LHCN-M2 (cell line): ENCODE measurements around the gene MYZAP. TPM values are rescaled to one million over a fixed set of nuclear protein-coding genes. Genes with fewer than 3 reads are reported as not detected.

Experiments
- DNase-seq: peaks from one replicate; pipeline ENCODE4 v3.0.0-alpha.2; 2012; ENCODE audit warnings: low read depth
- polyA plus RNA-seq: library from polyadenylated mRNA; unstranded; fragments of >200 nt; gene quantifications from one replicate; pipeline ENCODE4 v1.2.1, GENCODE V29; 2012; ENCODE audit warnings: missing spikeins
- total RNA-seq: library from RNA; depleted of rRNA; stranded (reverse); fragments of >200 nt; gene quantifications from 2 replicates; pipeline ENCODE4 v1.2.3, GENCODE V29; 2014; rRNA removed

The MYZAP gene, protein sequence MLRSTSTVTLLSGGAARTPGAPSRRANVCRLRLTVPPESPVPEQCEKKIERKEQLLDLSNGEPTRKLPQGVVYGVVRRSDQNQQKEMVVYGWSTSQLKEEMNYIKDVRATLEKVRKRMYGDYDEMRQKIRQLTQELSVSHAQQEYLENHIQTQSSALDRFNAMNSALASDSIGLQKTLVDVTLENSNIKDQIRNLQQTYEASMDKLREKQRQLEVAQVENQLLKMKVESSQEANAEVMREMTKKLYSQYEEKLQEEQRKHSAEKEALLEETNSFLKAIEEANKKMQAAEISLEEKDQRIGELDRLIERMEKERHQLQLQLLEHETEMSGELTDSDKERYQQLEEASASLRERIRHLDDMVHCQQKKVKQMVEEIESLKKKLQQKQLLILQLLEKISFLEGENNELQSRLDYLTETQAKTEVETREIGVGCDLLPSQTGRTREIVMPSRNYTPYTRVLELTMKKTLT
- 0.06 TPM in 1 of 2 replicates, not detected in the other for total RNA-seq
- 0.39 TPM for polyA plus RNA-seq

DNA sequence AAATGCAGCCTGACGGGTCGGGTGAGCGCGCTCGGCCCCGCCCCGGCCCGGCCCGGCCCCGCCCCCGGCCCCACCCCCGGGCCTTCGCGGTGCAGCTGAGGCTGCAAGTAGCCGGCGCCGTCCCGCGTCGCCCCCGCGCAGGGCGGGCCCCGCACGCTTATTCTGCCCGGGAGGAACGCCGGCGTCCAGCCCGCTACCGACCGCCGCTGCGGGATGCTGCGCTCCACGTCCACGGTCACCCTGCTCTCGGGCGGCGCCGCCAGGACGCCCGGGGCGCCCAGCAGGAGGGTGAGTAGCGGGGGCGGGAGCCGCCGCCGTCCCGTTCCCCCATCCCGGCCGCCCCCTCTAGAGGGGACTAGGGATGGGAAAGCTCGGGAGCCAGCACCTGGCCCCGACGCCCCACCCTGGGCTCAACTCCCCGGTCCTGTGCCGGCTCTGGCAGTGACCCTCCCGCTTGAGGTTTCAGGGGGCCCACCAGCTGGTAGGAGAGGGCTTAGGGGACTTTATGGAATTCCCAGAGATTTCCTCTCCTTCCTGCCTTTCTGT, at the start of gene MYZAP:
Gene MYZAP, plus strand, starts transcription at position 83 of the 546 bp plus-strand sequence. Its CDS starts 131 bp downstream, at position 214.
- DNase-seq: no peak

DNA sequence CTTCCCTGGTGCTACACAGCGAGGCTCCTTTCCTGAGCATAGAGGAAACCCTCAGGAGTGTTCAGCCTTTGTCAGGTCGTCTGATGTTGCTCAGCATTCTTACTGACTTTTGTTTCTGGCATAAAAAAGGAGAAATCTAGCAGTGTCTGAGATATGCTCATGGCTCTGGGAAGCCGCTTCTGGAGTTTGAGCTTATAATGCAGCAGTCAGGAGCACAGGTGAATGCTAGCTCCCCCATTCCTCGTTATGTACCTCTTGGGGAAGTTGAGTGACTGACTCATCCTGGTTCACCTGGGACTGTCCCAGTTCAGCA, 49.2 kb upstream of the MYZAP start:
- no peak for DNase-seq

DNA sequence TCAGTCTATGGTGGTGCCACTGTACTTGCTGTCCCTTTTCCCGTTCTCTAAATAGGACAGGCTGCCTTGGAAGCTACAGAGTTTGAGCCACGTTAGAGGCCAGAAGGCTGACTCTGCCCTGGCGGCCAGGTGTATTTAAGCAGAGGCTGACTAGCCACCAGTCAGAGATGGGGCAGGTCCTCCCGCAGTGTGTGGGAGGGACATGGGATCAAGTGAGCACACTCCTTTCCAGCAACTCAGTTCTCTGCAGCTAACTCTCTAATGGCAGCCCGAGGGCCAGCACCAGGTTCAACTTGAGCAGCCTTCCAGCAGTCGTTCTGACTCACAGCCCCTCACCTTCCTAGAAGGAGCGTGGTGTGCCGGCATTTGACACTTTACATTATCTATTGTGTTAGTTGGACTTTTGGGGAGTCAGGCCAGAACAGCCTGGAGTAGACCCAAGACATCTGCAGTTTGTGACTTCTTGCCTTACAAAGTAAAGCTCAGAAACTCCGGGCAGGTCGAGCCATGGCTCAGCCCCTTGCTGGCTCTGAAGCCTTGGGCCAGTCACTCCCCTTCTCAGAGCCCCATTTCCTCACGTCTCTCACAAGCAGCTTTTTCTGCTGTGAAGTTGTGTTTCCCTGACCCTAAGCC, 46.7 kb upstream of the MYZAP start:
- DNase-seq: no peak

DNA sequence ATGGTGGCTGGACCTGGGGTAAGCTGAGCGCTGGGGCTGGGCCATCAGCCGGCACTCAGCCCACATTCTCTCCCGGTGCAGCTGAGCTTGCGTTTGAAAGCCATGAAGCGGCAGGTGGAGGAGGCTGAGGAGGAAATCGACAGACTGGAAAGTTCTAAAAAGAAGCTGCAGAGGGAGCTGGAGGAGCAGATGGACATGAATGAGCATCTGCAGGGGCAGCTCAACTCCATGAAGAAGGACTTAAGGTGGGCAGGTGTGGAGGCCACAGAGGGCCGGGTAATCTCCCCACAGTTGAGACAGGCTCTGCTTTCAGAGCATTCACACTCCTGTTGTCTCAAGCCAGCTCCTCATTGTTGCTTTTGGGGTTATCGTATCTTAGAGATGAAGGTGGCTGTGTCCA, 45.7 kb upstream of the MYZAP start:
- DNase-seq: no peak

DNA sequence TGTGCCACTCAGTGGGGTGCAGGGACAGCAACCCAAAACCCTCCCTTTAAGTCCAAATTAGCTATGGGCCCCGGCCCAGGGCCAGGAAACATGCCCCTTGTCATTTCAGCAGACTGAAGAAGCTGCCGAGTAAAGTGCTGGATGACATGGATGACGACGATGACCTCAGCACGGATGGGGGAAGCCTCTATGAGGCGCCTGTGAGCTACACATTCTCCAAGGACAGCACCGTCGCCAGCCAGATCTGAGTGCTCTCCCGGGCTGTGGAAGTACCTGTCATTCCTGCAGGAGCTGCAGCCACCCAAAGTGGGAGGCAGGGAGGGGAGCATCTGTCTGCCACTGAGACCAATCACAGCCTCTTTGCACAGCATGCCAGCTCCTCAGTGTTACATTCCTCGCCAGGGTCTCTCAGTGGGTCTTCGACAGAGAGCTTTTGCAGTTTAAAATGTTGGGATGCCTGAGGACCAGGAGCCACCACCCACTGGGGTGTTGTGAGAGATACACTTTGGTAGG, 44.4 kb upstream of the MYZAP start:
- DNase-seq: no peak

DNA sequence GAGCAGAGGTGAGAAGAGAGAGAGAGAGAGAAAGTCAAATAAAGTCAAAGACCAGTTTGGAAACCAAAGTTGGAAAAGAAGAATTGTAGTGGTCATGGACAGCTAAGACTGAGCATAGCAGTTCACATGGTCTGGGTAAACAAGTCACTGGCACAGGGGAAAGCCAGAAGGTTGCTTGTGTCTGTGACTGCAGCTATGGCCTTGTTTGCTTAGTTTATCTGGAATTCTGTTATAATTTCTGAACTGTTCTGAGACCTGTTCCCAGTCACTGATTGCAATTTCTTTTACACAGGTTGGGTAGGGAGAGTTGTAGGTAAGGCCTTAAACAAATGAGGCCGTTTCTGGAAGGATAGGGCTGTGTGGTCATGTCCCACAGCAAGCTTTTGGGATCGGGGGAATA, 43.4 kb upstream of the MYZAP start:
- no peak for DNase-seq

DNA sequence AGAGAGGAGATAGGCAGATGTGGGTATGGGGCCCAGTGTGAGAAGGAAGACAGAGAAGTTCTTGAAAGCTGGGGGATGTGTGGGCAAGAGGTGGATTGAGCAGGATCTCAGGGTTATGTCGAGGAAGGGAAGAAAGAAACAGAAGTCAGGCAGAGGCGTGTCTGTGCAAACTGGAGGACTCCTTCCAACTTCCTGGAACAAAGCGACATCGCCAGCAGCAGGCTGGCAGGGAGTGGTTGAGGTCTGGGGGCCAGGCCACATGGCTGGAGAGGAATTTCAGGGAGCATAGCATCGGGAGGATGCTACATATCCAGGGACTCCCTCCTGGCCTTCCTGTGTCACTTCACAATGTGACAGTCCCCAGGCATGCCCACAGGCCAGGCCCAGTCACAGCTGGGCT, 42.9 kb upstream of the MYZAP start:
- no peak for DNase-seq

DNA sequence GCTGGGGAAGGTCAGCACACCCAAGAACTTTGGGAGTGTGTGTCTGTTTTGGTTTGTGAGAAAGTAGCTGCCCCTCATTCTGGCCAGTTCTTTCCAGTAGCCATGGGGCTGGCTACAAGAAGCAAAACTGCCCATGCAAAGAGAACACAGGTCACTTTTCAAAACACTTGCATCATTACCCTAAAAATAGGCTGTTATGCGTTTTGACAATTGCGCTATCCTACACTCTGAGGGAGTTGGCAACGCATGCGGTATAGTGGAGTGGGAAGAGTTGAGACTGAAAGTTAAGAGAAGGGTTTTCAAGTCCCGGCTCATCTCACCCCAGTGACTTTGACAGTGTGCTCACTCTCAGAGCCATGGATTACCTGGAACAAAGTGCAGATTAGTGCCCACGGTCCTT, 41.8 kb upstream of the MYZAP start:
- no peak for DNase-seq

DNA sequence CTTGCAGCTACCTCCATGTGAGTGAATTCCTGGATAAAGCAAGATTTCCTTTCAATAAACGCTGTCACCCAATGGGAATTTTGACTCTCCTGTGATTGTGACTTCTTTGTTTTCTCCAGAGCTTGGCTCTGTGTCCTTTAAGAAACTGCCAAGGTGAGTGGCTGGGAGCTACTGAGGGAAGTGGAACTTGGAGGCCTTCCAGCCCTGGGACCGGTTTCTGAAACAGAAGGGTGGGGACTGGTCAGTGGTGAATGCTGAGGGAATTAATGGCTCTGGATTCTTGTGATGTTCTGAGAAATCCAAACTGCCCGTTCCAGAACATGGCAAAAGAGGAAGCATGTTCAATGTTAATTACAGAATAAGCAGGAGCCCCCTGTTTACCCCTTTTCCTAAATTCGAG, 41.1 kb upstream of the MYZAP start:
- no peak for DNase-seq

DNA sequence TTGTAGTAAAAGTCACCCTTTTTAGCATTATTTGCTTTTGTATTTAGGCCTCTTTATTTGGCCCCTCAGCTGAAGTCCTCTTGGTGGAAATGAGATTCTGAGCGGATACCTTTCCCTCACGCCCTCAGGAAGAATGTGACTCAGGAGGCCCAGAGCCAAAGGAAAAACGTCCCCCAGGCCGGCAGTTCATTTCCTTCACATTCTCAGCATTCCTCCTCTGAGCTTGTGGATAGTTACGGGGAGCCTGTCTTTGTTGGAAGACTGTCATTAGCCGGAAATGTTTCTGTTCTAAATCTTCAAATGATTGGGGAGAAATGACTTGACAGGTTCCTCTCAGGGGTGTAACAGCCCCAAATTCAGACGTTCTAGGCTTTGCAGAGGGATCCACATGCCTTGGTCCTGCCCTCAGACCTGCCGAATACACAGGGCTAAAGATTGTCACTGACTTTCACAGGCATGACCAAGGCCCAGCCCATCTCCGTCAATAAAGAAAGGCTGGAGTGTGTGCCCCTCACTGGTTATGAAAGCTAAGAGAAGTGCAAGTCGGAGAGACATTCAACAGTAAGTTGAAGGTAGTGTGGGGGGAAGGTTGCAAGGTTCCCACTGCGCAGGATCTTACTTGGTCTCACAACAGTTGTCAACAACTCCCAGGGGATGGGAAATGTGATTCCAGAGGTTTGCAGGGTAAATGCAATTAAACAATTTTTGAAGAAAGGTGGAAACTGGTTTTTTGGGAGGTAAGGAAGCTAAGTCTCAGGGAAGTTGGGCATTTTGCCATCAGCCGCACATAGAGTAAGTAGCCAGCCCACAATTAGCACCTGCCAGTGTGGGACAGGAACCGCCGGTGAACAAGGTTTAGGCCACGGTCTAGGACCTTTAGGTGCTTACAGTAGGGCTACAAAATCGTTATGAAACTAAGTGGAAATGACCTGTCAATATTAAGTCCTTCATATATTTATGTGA, 39.7 kb upstream of the MYZAP start:
- DNase-seq: peak; percentile 72

DNA sequence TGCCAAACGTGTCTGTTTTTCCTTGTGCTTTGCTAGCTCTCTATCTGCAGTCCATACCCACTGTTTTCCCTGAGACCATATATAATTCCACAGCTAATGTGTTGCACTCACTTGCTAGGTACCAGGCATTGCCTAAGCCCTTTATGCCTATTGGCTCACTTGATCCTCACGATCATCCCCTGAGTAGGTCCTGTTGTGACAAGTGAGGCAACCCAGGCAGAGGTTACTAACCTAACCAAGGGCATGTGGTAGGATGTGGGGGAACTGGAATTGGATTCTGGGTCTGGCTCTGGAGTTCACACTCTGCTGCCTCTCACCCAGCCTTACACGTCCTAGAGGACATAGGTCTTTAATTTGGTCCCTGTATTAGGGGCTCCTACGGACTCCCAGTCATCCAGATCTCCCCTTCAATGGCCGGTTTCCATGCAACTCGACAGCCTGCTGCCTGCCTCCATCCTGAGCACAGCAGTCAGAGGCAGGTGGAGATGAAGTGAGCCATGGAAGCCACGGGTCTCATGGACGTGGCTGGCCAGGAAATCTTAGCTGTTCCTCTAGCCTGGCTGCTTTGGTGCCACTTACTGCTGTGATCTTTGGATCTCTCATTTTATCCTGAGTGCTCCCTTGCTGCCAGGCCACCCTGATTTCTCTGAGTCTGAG, 38.9 kb upstream of the MYZAP start:
- DNase-seq: no peak

DNA sequence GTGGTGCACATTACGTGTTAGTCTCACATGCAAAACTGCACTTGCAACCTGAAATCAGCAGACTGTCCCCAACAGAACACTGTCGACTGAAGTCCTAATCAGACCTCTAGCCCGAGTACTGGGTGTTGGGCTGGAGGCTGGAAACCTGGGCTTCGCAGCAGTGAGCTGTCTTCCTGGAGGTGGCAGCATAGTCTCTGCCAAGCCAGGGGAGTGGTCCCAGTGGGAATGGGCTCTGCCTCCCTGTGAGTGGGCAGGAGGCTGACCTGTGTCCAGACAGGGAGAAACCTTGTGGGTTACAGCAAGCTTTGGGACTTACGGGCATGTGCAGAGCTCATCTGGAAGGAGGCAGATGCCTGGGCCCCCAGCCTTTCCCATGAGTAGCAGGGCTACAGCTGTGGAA, 38.2 kb upstream of the MYZAP start:
- no peak for DNase-seq

DNA sequence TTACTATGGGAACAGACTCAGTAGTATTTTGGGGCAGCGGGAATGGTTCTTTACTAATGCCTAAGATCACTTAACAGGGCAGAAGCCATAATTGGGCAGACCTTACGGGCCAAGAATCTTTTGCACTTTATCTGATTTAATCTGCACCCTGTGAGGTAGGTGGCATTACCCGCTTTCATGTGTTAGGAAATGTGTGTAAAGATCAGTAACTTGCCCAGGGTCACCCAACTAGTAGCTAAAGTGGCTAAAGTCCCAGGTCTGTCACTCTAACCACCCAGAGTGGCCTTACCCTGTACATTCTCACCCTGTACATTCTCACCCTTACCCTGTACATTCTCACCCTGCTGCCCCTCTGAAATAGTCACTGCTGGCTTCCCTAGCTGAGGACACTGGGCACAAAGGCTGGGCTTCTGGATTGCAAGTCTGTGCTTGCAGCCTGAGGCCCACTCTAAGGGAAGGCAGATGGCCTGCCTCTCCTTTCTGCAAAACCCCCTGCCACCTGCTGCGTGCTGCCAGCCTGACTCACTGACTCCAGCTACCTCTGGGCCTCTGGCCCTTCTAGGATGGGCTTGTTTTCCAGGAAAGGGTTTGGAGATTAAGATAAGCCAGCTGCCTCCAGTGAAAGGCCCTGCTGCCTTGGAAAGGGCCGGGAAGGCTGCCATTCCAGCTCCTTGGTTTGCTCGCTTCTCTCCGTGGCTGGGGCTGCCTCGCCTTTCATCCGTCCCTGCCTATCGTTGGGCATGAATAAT, 37.5 kb upstream of the MYZAP start:
- DNase-seq: peak; percentile 67

DNA sequence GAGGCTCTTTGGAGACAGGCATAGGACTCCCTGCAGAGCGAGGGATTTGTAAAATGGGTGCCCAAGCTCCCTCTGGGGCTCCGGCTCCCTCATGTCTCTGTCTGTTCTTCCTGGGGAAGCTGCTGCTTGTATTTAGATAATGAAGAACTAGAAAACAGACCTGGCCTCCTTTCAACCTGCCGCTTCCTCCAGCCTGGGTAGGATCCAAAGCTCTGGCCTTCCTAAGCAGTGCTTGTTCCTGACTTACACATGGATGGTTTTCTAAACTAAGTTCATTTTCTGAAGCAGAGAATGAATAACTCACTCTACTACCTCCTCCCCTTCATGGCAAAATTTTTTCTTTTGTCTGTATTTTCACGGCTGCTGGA, 36.9 kb upstream of the MYZAP start:
- DNase-seq: no peak

DNA sequence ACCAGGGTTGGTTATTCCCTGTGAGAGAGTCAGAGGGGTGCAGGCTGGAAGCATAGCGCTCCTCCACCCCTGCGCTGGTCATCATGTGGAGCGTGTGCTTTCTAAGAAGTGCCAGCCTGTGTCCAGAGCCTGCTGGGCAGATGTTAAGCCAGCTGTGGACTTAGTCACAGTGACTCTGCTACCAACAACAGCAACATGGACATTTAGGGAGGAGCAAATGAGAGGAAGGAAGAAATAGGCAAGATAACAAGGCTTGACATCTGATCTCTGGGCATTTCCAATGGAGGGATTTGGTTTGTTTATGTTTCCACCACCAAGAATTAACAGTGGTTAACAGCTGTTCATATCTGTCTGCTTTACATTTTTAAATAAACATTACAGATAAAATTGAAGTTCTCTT, 36.4 kb upstream of the MYZAP start:
- peak; percentile 96 for DNase-seq

DNA sequence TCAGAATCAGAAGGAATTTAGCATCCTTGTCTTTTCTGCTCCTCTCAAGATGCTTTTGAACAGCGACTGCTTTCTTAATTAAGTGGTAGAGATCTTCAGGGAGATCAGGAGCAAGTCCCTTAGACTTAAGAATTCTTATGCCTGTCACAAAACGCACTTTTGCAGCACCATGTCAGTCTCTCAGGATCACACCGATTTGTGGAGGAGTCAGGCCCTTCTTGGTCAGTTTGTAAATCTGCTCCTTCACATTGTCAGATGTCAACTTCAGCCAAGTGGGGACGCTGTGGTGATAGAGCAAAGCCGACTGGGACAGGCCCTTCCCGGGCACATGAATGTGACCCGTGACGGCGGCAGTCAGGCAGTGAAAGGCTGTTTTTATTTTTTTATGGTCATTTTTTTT, 35.7 kb upstream of the MYZAP start:
- no peak for DNase-seq

DNA sequence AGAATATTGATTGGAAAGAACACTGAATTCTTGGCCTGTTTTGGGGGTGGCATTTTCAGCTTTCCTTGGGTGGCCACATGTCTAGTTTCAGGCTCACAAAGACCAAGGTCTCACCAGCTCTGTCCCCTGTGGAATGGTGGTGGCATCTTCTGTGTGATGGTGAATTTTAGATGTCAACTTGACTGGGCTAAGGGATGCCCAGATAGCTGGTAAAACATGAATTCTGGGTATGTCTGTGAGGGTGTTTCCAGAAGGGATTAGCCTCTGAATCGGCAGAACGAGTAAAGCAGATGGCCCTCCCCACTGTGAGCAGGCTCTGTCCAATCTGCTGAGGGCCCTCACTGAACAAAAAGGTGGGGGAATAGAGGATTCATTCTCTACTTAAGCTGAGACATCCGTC, 34.4 kb upstream of the MYZAP start:
- no peak for DNase-seq

DNA sequence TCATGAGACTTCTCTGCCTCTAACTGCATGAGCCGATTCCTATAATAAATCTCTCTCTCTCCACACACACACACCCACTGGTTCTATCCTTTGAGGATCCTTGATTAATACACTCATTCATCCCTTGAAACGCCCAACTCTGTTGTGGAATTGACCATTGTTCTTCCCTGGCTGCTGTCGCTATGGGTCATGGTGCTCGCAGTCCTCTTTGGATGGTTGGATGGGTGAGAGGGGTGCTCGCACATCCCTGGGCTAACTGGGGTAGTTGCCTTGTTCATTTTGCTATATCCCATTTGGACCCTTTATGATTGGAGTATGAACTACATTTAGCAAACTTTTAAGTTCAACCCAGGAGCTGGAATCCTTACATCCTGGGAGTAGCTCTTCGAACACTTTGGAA, 33.9 kb upstream of the MYZAP start:
- DNase-seq: no peak

DNA sequence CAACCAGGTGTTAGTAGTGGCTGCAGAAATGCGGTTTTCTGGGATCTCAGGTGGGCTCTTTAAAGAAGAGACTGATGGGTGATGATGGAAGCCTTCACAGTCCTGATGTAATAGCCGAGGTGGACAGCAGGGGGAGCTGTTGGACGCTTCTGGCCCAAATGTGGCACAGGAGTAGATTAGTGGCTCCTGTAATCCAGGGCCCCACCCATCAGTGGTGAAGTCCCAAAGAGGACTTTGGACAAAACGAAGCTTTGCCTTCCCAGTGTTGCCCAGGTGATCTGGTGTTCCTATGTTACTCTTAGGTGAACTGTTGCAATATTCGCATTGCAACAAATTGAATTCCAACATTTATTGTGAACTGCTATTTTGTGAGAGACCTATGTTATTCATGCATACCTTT, 31.8 kb upstream of the MYZAP start:
- DNase-seq: peak; percentile 39

DNA sequence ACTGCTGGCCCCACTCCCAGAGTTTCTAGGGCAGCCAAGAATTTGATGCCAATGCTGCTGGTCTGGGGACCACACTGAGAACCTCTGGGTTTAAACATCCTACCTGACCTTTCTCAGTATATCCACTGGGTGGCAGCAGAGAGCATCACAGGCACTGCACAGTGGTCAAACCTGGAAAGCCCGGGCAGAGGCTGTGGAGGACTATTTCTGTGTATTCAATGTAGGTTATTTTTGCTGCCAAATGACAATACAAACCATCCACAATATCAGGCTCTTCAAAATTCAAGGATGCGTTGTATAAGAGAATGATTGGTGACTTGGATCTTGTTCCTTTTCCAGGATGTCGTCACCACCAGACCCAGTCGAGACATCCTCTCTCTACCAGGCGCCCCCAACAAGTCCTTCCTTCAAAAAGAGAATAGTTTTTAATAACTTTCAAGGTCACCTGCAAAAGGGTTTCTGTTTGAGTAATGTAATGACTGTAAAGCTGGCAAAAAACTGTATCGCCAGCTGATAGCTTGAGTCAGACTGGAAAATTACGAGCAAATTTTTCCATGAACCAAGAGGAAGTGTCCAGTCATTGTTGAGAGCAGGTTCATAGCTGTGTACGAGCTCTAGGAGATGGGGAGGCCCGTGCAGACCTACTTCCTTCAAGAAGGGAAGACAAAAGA, 30.5 kb upstream of the MYZAP start:
- DNase-seq: peak; percentile 66
